Astrocyte of the cerebellum (primary cell): ENCODE measurements around the gene DNPH1.

Source experiments
- DNase-seq: peaks from one replicate; pipeline ENCODE4 v3.0.0-alpha.2; 2011; ENCODE audit warnings: low read depth
- H3K4me3 ChIP-seq: 2 replicates; pipeline ENCODE4 v1.5.1; 2011; ENCODE audit warnings: mild to moderate bottlenecking, low read depth, low read length, moderate library complexity
- CTCF ChIP-seq: IDR thresholded peaks from 2 replicates; pipeline ENCODE4 v1.5.1; 2012; ENCODE audit warnings: low read length, low read depth, moderate library complexity, mild to moderate bottlenecking; ENCODE audit errors: missing control alignments
- in situ Hi-C: cut with HindIII; loops from 2 replicates; pipeline ENCODE4 v1.10.0; 2017; ENCODE audit warnings: low sequenced_read_pairs

Gene DNPH1

GRCh38 chr6:43268782-43269272, 39.5 kb upstream of the DNPH1 start:
- no peak overlapping the region for H3K4me3 ChIP-seq
- no peak for DNase-seq
- no peak for TF ChIP-seq CTCF
- in situ Hi-C loops, result no loop called here

- DNase-seq, result no peak
- H3K4me3 ChIP-seq, result no peak overlapping the region
- TF ChIP-seq CTCF, result no peak
- in situ Hi-C loops, result no loop called here
Observed at GRCh38 chr6:43268355-43268700, 39.0 kb upstream of the DNPH1 start.

GRCh38 chr6:43267619-43268354, 38.5 kb upstream of the DNPH1 start:
- DNase-seq, result no peak
- no peak for TF ChIP-seq CTCF
- no peak overlapping the region for H3K4me3 ChIP-seq
- in situ Hi-C loops, result no loop called here

- no peak overlapping the region for H3K4me3 ChIP-seq
- TF ChIP-seq CTCF, result no peak
- no peak for DNase-seq
- in situ Hi-C loops, result no loop called here
Observed at GRCh38 chr6:43265564-43265963, 36.3 kb upstream of the DNPH1 start.

- TF ChIP-seq CTCF, result no peak
- in situ Hi-C loops, result no loop called here
- DNase-seq, result no peak
- no peak overlapping the region for H3K4me3 ChIP-seq
Observed at GRCh38 chr6:43264599-43265145, 35.4 kb upstream of the DNPH1 start.

- in situ Hi-C loops, result no loop called here
- no peak overlapping the region for H3K4me3 ChIP-seq
- peak; percentile 26 for DNase-seq
- peak; percentile 76 for TF ChIP-seq CTCF
Observed at GRCh38 chr6:43263314-43264178, 34.3 kb upstream of the DNPH1 start.
